Neuronal stem cell (in vitro differentiated cells): Measurements from ENCODE around the gene TBL1Y.

Experiments
- DNase-seq: peaks from one replicate; pipeline ENCODE4 v3.0.0-alpha.2; 2013; ENCODE audit warnings: low spot score
- H2AFZ ChIP-seq: one replicate; pipeline ENCODE4 v1.6.1; 2013; ENCODE audit warnings: mild to moderate bottlenecking, low read length, inconsistent platforms
- H2AK5ac ChIP-seq: 2 replicates; pipeline ENCODE4 v1.6.1; 2013; ENCODE audit warnings: low read depth, mild to moderate bottlenecking, inconsistent platforms, low read length, moderate library complexity, mixed read lengths
- H2BK120ac ChIP-seq: 2 replicates; pipeline ENCODE4 v1.6.1; 2013; ENCODE audit warnings: low read depth, mild to moderate bottlenecking, inconsistent platforms, low read length, moderate library complexity, mixed read lengths
- H2BK12ac ChIP-seq: one replicate; pipeline ENCODE4 v1.6.1; 2013; ENCODE audit warnings: low read length, inconsistent platforms
- H2BK15ac ChIP-seq: 2 replicates; pipeline ENCODE4 v1.6.1; 2013; ENCODE audit warnings: mild to moderate bottlenecking, low read length, inconsistent platforms, mixed read lengths
- H2BK5ac ChIP-seq: one replicate; pipeline ENCODE4 v1.6.1; 2013; ENCODE audit warnings: inconsistent platforms, mild to moderate bottlenecking, low read length, moderate library complexity
- H3K14ac ChIP-seq: one replicate; pipeline ENCODE4 v1.6.1; 2013; ENCODE audit warnings: low read length, inconsistent platforms
- H3K18ac ChIP-seq: 2 replicates; pipeline ENCODE4 v1.6.1; 2013; ENCODE audit warnings: low read length, inconsistent platforms
- H3K23ac ChIP-seq: 2 replicates; pipeline ENCODE4 v1.6.1; 2013; ENCODE audit warnings: low read depth, mild to moderate bottlenecking, mixed read lengths, low read length, inconsistent platforms; ENCODE audit not compliant: poor library complexity
- H3K27ac ChIP-seq: replicated peaks from 3 replicates; pipeline ENCODE4 v1.5.1; 2013; ENCODE audit warnings: low read length, inconsistent platforms
- H3K27me3 ChIP-seq, 3 experiments: 2 replicates each; pipeline ENCODE4 v1.6.1; 2013; ENCODE audit warnings: low read length in 3 of 3, mild to moderate bottlenecking in 2 of 3, inconsistent platforms in 1 of 3, low read depth in 1 of 3, mixed read lengths in 1 of 3, moderate library complexity in 1 of 3; ENCODE audit not compliant: control insufficient read depth in 3 of 3, insufficient read depth in 3 of 3
- H3K36me3 ChIP-seq, 2 donors: replicated peaks in 1 of 2; 2 replicates each; pipeline ENCODE4 v1.6.1; 2013; ENCODE audit warnings: low read length in 2 of 2; ENCODE audit not compliant: control insufficient read depth in 2 of 2, insufficient read depth in 2 of 2
- H3K4ac ChIP-seq: 2 replicates; pipeline ENCODE4 v1.6.1; 2013; ENCODE audit warnings: inconsistent platforms, mild to moderate bottlenecking, low read length, moderate library complexity
- H3K4me1 ChIP-seq, 2 donors: 1 replicate in 1 of 2; 2 replicates in 1 of 2; pipeline ENCODE4 v1.6.1; 2013; ENCODE audit warnings: low read length in 2 of 2, low read depth in 1 of 2; ENCODE audit not compliant: control insufficient read depth in 2 of 2, insufficient read depth in 1 of 2
- H3K4me2 ChIP-seq: one replicate; pipeline ENCODE4 v1.6.1; 2013; ENCODE audit warnings: mild to moderate bottlenecking, low read length, inconsistent platforms; ENCODE audit not compliant: insufficient read depth, poor library complexity, severe bottlenecking
- H3K4me3 ChIP-seq, 2 donors: 2 replicates each; pipeline ENCODE4 v1.5.1; 2013; ENCODE audit warnings: low read length in 2 of 2, mild to moderate bottlenecking in 2 of 2, inconsistent platforms in 1 of 2, moderate library complexity in 1 of 2
- H3K79me1 ChIP-seq: one replicate; pipeline ENCODE4 v1.6.1; 2013; ENCODE audit warnings: low read depth, mild to moderate bottlenecking, inconsistent platforms, low read length, moderate library complexity
- H3K9ac ChIP-seq: one replicate; pipeline ENCODE4 v1.6.1; 2013; ENCODE audit warnings: mild to moderate bottlenecking, low read depth, low read length, inconsistent platforms; ENCODE audit not compliant: poor library complexity
- H3K9me3 ChIP-seq, 2 donors: replicated peaks in 1 of 2; 2 replicates each; pipeline versions ENCODE3 to v1.6.1; 2013; ENCODE audit warnings: low read length in 2 of 2, mild to moderate bottlenecking in 2 of 2, inconsistent platforms in 1 of 2, low read depth in 1 of 2, mixed read lengths in 1 of 2, moderate library complexity in 1 of 2; ENCODE audit not compliant: control insufficient read depth in 2 of 2, insufficient read depth in 1 of 2
- H4K8ac ChIP-seq: one replicate; pipeline ENCODE4 v1.6.1; 2013; ENCODE audit warnings: low read depth, mild to moderate bottlenecking, inconsistent platforms, low read length, moderate library complexity
- H4K91ac ChIP-seq: one replicate; pipeline ENCODE4 v1.6.1; 2013; ENCODE audit warnings: low read length, low read depth, mild to moderate bottlenecking, inconsistent platforms; ENCODE audit not compliant: poor library complexity
- WGBS, 2 donors: extraction: QIAGEN DNeasy Blood & Tissue Kit; methylation state at CpG; one replicate each; pipeline ENCODE4 v1.1.7; 2013; ENCODE audit warnings: missing lambda C conversion rate in 2 of 2, mixed read lengths in 1 of 2; ENCODE audit not compliant: insufficient read length in 2 of 2, insufficient replicate concordance in 1 of 2; ENCODE audit errors: extremely low coverage in 2 of 2; 5-methylcytosine and 5-hydroxymethylcytosine counted together

The TBL1Y gene

GRCh38 chrY:7128211-7128610, 217.7 kb downstream of the TBL1Y start:
- WGBS, 2 donors = no CpG with 5 or more reads among the region's 3 CpGs
- Histone ChIP-seq H3K14ac (no peak overlapping the region), H3K79me1 (no peaks in the 10 kb centered on the region), H3K23ac (no peak overlapping the region), H2BK5ac (no peak overlapping the region), H3K4me1 (no peaks in the 10 kb centered on the region), H3K36me3 (no peaks in the 10 kb centered on the region), H2AFZ (no peak overlapping the region), H3K4ac (no peak overlapping the region), H3K27me3 (no peaks in the 10 kb centered on the region), H4K8ac (no peak overlapping the region), H2BK15ac (no peak overlapping the region), H3K9me3 (no peaks in the 10 kb centered on the region), H3K4me2 (no peak overlapping the region), H2BK12ac (no peak overlapping the region), H3K18ac (no peak overlapping the region), H2BK120ac (no peak overlapping the region), H2AK5ac (no peak overlapping the region), H3K27ac (no peak overlapping the region), H4K91ac (no peak overlapping the region), H3K9ac (no peak overlapping the region), H3K4me3 (no peak overlapping the region)
- no peak for DNase-seq
